Thoracic aorta (tissue), 2 donors: ENCODE measurements around the gene NDNF. TPM values are rescaled to one million over a fixed set of nuclear protein-coding genes. Genes with fewer than 3 reads are reported as not detected.

ENCODE experiments used
- ATAC-seq: fragments of 150-250 bp; one replicate; pipeline ENCODE4 v1.8.0; 2017; ENCODE audit warnings: low read depth; ENCODE audit not compliant: insufficient number of reproducible peaks, low FRiP score
- DNase-seq: peaks from one replicate; pipeline ENCODE4 v3.0.0-alpha.2; 2020; ENCODE audit warnings: low spot score
- H3K27ac ChIP-seq, 2 donors: fragments of 200-600 bp; sonication (generic); 1 replicate in 1 of 2; 2 replicates in 1 of 2; pipeline ENCODE4 v1.5.1; 2016; ENCODE audit warnings: mild to moderate bottlenecking in 2 of 2, moderate library complexity in 2 of 2
- H3K27me3 ChIP-seq: fragments of 200-600 bp; sonication (generic); replicated peaks from 2 replicates; pipeline ENCODE4 v1.6.0; 2016; ENCODE audit warnings: mild to moderate bottlenecking; ENCODE audit not compliant: insufficient read depth
- H3K36me3 ChIP-seq: fragments of 200-600 bp; sonication (generic); one replicate; pipeline ENCODE4 v1.5.1; 2016
- H3K4me1 ChIP-seq, 2 donors: fragments of 200-600 bp; sonication (generic); 1 replicate in 1 of 2; 2 replicates in 1 of 2; pipeline versions ENCODE4 v1.5.1 to v1.6.0; 2016; ENCODE audit warnings: low read depth in 2 of 2, mild to moderate bottlenecking in 1 of 2; ENCODE audit not compliant: control insufficient read depth in 1 of 2
- H3K4me3 ChIP-seq: fragments of 200-600 bp; sonication (generic); 2 replicates; pipeline ENCODE4 v1.5.1; 2016; ENCODE audit warnings: mild to moderate bottlenecking
- H3K9me3 ChIP-seq: fragments of 200-600 bp; sonication (generic); 2 replicates; pipeline ENCODE4 v1.5.1; 2016
- CTCF ChIP-seq: fragments of 200-600 bp; sonication (generic); IDR thresholded peaks from one replicate; pipeline ENCODE4 v1.5.1; 2019; ENCODE audit warnings: antibody characterized with exemption
- total RNA-seq, 2 donors: library from RNA; depleted of rRNA; stranded (reverse); fragments of >200 nt; gene quantifications; one replicate each; pipeline versions ENCODE4 v1.1.0 to v1.2.3, GENCODE V29; 2016

Gene NDNF
- total RNA-seq, 2 donors from 2014 or later = 1.5 to 16.0 TPM

- Histone ChIP-seq H3K4me1 (no peaks in the 10 kb centered on the region), H3K27me3 (no peaks in the 10 kb centered on the region), H3K36me3 (no peaks in the 10 kb centered on the region), H3K27ac (no peak overlapping the region), H3K4me3 (no peak overlapping the region), H3K9me3 (no peaks in the 10 kb centered on the region)
- no peak for ATAC-seq
- no peak for DNase-seq
- TF ChIP-seq CTCF = no peak
These were observed 60.5 kb downstream of the NDNF start for GRCh38 chr4:121011780-121012340.

GRCh38 chr4:121011138-121011537 is 61.2 kb downstream of the NDNF start:
- Histone ChIP-seq H3K9me3 (no peaks in the 10 kb centered on the region), H3K36me3 (no peaks in the 10 kb centered on the region), H3K4me1 (no peaks in the 10 kb centered on the region), H3K27ac (no peak overlapping the region), H3K4me3 (no peak overlapping the region), H3K27me3 (no peaks in the 10 kb centered on the region)
- ATAC-seq (no peak), DNase-seq (no peak)
- TF ChIP-seq CTCF = no peak

- DNase-seq (no peak), ATAC-seq (no peak)
- Histone ChIP-seq H3K9me3 (no peaks in the 10 kb centered on the region), H3K36me3 (no peaks in the 10 kb centered on the region), H3K4me1 (no peaks in the 10 kb centered on the region), H3K27me3 (no peaks in the 10 kb centered on the region), H3K27ac (no peak overlapping the region), H3K4me3 (no peak overlapping the region)
- TF ChIP-seq CTCF = no peak
These were observed 62.5 kb downstream of the NDNF start for GRCh38 chr4:121009578-121010478.

- Histone ChIP-seq H3K36me3 (no peaks in the 10 kb centered on the region), H3K27me3 (no peaks in the 10 kb centered on the region), H3K4me1 (no peaks in the 10 kb centered on the region), H3K27ac (no peak overlapping the region), H3K4me3 (no peak overlapping the region), H3K9me3 (no peaks in the 10 kb centered on the region)
- ATAC-seq (no peak), DNase-seq (no peak)
- no peak for TF ChIP-seq CTCF
These were observed 64.7 kb downstream of the NDNF start for GRCh38 chr4:121007660-121008059.

- ATAC-seq = no peak
- H3K4me3 ChIP-seq = no peak overlapping the region
- H3K27ac ChIP-seq = no peak overlapping the region
- no peak for DNase-seq
- TF ChIP-seq CTCF = no peak
- H3K9me3 ChIP-seq = no peaks in the 10 kb centered on the region
- no peaks in the 10 kb centered on the region for H3K27me3 ChIP-seq
- no peaks in the 10 kb centered on the region for H3K4me1 ChIP-seq
- no peaks in the 10 kb centered on the region for H3K36me3 ChIP-seq
These were observed 68.5 kb downstream of the NDNF start for GRCh38 chr4:121003863-121004262.
